GM12878 (cell line): Measurements from ENCODE around the gene GPBAR1. TPM values are rescaled to one million over a fixed set of nuclear protein-coding genes. Genes with fewer than 3 reads are reported as not detected.

Experiments used
- CHD1 ChIP-seq: IDR thresholded peaks from 2 replicates; pipeline ENCODE4 v1.6.1; 2012; ENCODE audit warnings: low read depth, low read length, improper control_type of control experiment
- CTCF ChIP-seq, 3 experiments: IDR thresholded peaks in 2 of 3; conservative IDR thresholded peaks in 1 of 3; 2 replicates each; pipeline ENCODE4 v1.5.1; 2011; ENCODE audit warnings: low read depth in 3 of 3, low read length in 3 of 3, mild to moderate bottlenecking in 3 of 3, control low read depth in 2 of 3, moderate library complexity in 2 of 3, inconsistent platforms in 1 of 3, mixed read lengths in 1 of 3; ENCODE audit not compliant: control insufficient read depth in 2 of 3, insufficient read depth in 1 of 3; ENCODE audit errors: extremely low read depth in 1 of 3
- FOS ChIP-seq: IDR thresholded peaks from 3 replicates; pipeline ENCODE4 v1.6.1; 2011; ENCODE audit warnings: borderline replicate concordance; ENCODE audit not compliant: insufficient read length; ENCODE audit errors: extremely low read depth
- FOXK2 ChIP-seq: fragments of 450-650 bp; IDR thresholded peaks from 2 replicates; pipeline ENCODE4 v1.6.1; 2017; ENCODE audit warnings: mild to moderate bottlenecking, moderate library complexity
- FOXM1 ChIP-seq: IDR thresholded peaks from 2 replicates; pipeline ENCODE4 v1.6.1; 2012; ENCODE audit warnings: low read depth, mild to moderate bottlenecking, inconsistent platforms, low read length, moderate library complexity
- IKZF1 ChIP-seq: fragments of 450-650 bp; conservative IDR thresholded peaks from 2 replicates; pipeline ENCODE4 v1.6.1; 2017; ENCODE audit warnings: antibody characterized with exemption, mild to moderate bottlenecking
- IRF4 ChIP-seq: IDR thresholded peaks from 2 replicates; pipeline ENCODE4 v1.6.1; 2011; ENCODE audit warnings: low read depth, low read length
- LARP7 ChIP-seq: fragments of 450-650 bp; IDR thresholded peaks from 2 replicates; pipeline ENCODE4 v1.6.1; 2017; ENCODE audit warnings: mild to moderate bottlenecking
- MTA2 ChIP-seq: fragments of 450-650 bp; IDR thresholded peaks from 2 replicates; pipeline ENCODE4 v1.6.1; 2016; ENCODE audit warnings: low read depth, mild to moderate bottlenecking, moderate library complexity
- PAX5 ChIP-seq: IDR thresholded peaks from 2 replicates; pipeline ENCODE4 v1.6.1; 2011; ENCODE audit warnings: low read depth, low read length, borderline replicate concordance
- PKNOX1 ChIP-seq: fragments of 450-650 bp; IDR thresholded peaks from 2 replicates; pipeline ENCODE4 v1.6.1; 2016; ENCODE audit warnings: mild to moderate bottlenecking
- RAD51 ChIP-seq: fragments of 450-650 bp; IDR thresholded peaks from 2 replicates; pipeline ENCODE4 v1.6.1; 2016; ENCODE audit warnings: moderate library complexity, mild to moderate bottlenecking, inconsistent platforms
- SMAD1 ChIP-seq: fragments of 450-650 bp; IDR thresholded peaks from 2 replicates; pipeline ENCODE4 v1.6.1; 2018; ENCODE audit warnings: mild to moderate bottlenecking, low read depth; ENCODE audit not compliant: partially characterized antibody
- TAF1 ChIP-seq: IDR thresholded peaks from 2 replicates; pipeline ENCODE4 v1.6.1; 2011; ENCODE audit warnings: mild to moderate bottlenecking, low read depth, low read length, borderline replicate concordance
- YY1 ChIP-seq: IDR thresholded peaks from 2 replicates; pipeline ENCODE4 v1.6.1; 2011; ENCODE audit warnings: low read depth, mild to moderate bottlenecking, low read length
- ZSCAN29 ChIP-seq: fragments of 450-650 bp; IDR thresholded peaks from 2 replicates; pipeline ENCODE4 v1.6.1; 2017; ENCODE audit warnings: mild to moderate bottlenecking, moderate library complexity
- polyA plus RNA-seq, 11 experiments: library from polyadenylated mRNA; depleted of rRNA in 4 of 11; unstranded in 6 of 11; stranded (reverse) in 5 of 11; fragments of >200 nt; fragmentation: Nextera tagmentation in 4 of 11; fragmentation: Illumina TruSeq in 1 of 11; extraction: Ambion mirVana in 4 of 11; extraction: Trizol in 1 of 11; gene quantifications; 1 replicate in 1 of 11; 2 replicates in 10 of 11; pipeline versions ENCODE4 v1.2.1 to v1.2.3, GENCODE V29; 2011 to 2016; ENCODE audit warnings: inconsistent platforms in 2 of 11, missing spikeins in 2 of 11, low read depth in 1 of 11
- total RNA-seq, 4 experiments: library from RNA; depleted of rRNA in 3 of 4; stranded (reverse); fragments of >200 nt in 3 of 4; fragmentation: Illumina TruSeq in 1 of 4; extraction: Trizol in 1 of 4; gene quantifications; 2 replicates each; pipeline versions ENCODE4 v1.2.1 to v1.2.3, GENCODE V29; 2013 to 2021
- TF ChIP-seq, protein P1 (sequence below): fragments of 450-650 bp; IDR thresholded peaks from 2 replicates; pipeline ENCODE4 v1.6.1; 2017; ENCODE audit warnings: low read depth, mild to moderate bottlenecking, moderate library complexity
- TF ChIP-seq, protein P2 (sequence below): fragments of 450-650 bp; conservative IDR thresholded peaks from 2 replicates; pipeline ENCODE4 v1.6.1; 2017; ENCODE audit warnings: mild to moderate bottlenecking, moderate library complexity
- TF ChIP-seq, protein P3 (sequence below): IDR thresholded peaks from 2 replicates; pipeline ENCODE4 v1.6.1; 2012; ENCODE audit warnings: low read depth, low read length, improper control_type of control experiment
- TF ChIP-seq, protein P4 (sequence below): fragments of 450-650 bp; IDR thresholded peaks from 2 replicates; pipeline ENCODE4 v1.6.1; 2016; ENCODE audit warnings: mild to moderate bottlenecking

GPBAR1 gene
- total and polyA plus RNA-seq, 10 of the 15 experiments (the other 5 are each of a cell fraction or from before 2014, with no cell fraction given): 0.03 to 0.36 (median 0.11) TPM; not detected in 3

DNA sequence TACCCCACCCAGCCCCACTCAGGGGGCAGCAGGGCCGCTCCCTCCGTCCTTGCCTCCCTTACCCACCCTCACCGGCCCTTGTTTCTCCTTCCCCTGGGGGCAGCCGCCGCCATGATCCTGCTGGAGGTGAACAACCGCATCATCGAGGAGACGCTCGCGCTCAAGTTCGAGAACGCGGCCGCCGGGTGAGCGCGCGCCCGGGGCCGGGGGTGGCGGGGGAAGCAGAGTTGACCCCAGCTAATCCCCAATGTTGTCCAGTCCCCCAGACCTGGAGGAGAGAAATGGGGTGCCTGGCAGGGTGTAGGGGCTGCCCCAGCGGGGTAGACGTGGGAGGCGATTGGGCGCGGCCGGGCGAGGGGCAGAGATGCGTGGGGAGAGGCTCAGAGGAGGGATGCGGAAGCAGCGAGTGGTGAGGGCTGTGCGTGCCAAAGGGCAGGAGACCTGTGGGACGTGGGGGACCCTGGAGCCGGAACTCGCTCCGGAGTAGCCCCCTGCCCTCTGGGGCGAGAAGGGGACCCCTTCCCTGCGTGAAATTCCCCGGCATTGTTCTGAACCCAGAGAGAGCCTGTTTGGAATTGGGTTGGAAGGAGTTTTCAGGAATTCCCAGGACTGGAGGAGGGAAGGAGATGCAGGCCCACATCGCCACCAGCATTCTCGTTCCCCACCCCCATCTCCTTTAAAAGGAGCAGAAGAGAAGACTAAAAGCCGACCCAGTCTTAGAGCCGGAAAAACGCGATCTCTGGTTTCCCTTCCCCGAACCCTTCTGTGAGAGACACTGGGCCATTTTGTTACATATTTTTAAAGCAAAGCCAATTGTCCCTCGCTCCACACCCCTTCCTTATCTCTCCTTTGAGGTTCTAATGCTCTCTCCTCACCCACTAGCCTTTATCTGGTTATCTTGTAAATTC lies 43.2 kb upstream of the GPBAR1 start (continued):
- TF ChIP-seq MTA2 (no peak; the same call in 1 of the 2 replicates), CHD1 (0 out of 2 replicates have a peak, but pooled peaks have one; percentile 13), FOXK2 (no peak), CTCF (IDR thresholded peaks at IDR 0.05 in 2 of 3, conservative IDR thresholded peaks at IDR 0.05 in 1 of 3; ENCODE audit: control insufficient read depth in 2 of 3, extremely low read depth in 1 of 3, insufficient read depth in 1 of 3, low read depth in 3 of 3, low read length in 3 of 3) (no peak), PKNOX1 (no peak), FOS (no peak), FOXM1 (no peak), ZSCAN29 (no peak), RAD51 (no peak), IKZF1 (peak; percentile 85), LARP7 (no peak; the same call in none of the 2 replicates), SMAD1 (no peak), IRF4 (0 out of 2 replicates have a peak, but pooled peaks have one; percentile 34), TAF1 (peak; percentile 77), YY1 (peak; percentile 38), PAX5 (0 out of 2 replicates have a peak, but pooled peaks have one; percentile 8)
- TF ChIP-seq, protein P1, sequence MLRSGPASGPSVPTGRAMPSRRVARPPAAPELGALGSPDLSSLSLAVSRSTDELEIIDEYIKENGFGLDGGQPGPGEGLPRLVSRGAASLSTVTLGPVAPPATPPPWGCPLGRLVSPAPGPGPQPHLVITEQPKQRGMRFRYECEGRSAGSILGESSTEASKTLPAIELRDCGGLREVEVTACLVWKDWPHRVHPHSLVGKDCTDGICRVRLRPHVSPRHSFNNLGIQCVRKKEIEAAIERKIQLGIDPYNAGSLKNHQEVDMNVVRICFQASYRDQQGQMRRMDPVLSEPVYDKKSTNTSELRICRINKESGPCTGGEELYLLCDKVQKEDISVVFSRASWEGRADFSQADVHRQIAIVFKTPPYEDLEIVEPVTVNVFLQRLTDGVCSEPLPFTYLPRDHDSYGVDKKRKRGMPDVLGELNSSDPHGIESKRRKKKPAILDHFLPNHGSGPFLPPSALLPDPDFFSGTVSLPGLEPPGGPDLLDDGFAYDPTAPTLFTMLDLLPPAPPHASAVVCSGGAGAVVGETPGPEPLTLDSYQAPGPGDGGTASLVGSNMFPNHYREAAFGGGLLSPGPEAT: peak; percentile 46; the same call in 1 of the 2 replicates
- TF ChIP-seq, protein P2, sequence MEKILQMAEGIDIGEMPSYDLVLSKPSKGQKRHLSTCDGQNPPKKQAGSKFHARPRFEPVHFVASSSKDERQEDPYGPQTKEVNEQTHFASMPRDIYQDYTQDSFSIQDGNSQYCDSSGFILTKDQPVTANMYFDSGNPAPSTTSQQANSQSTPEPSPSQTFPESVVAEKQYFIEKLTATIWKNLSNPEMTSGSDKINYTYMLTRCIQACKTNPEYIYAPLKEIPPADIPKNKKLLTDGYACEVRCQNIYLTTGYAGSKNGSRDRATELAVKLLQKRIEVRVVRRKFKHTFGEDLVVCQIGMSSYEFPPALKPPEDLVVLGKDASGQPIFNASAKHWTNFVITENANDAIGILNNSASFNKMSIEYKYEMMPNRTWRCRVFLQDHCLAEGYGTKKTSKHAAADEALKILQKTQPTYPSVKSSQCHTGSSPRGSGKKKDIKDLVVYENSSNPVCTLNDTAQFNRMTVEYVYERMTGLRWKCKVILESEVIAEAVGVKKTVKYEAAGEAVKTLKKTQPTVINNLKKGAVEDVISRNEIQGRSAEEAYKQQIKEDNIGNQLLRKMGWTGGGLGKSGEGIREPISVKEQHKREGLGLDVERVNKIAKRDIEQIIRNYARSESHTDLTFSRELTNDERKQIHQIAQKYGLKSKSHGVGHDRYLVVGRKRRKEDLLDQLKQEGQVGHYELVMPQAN: peak; percentile 80
- TF ChIP-seq, protein P3, sequence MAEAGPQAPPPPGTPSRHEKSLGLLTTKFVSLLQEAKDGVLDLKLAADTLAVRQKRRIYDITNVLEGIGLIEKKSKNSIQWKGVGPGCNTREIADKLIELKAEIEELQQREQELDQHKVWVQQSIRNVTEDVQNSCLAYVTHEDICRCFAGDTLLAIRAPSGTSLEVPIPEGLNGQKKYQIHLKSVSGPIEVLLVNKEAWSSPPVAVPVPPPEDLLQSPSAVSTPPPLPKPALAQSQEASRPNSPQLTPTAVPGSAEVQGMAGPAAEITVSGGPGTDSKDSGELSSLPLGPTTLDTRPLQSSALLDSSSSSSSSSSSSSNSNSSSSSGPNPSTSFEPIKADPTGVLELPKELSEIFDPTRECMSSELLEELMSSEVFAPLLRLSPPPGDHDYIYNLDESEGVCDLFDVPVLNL: no peak
- TF ChIP-seq, protein P4, sequence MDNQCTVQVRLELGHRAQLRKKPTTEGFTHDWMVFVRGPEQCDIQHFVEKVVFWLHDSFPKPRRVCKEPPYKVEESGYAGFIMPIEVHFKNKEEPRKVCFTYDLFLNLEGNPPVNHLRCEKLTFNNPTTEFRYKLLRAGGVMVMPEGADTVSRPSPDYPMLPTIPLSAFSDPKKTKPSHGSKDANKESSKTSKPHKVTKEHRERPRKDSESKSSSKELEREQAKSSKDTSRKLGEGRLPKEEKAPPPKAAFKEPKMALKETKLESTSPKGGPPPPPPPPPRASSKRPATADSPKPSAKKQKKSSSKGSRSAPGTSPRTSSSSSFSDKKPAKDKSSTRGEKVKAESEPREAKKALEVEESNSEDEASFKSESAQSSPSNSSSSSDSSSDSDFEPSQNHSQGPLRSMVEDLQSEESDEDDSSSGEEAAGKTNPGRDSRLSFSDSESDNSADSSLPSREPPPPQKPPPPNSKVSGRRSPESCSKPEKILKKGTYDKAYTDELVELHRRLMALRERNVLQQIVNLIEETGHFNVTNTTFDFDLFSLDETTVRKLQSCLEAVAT: no peak
